NK-92 (cell line): ENCODE measurements around the gene GHRH.

Experiments used
- DNase-seq: peaks from one replicate; lab custom pipeline; 2025; ENCODE audit not compliant: unreplicated experiment; lab: John Stamatoyannopoulos, UW

The GHRH gene

GRCh38 chr20:37263686-37264085 lies 2.1 kb upstream of the GHRH start:
- DNase-seq = no peak

GRCh38 chr20:37262505-37262904 lies 891 bp upstream of the GHRH start:
- no peak for DNase-seq

GRCh38 chr20:37260923-37261322 lies 691 bp downstream of the GHRH start:
- DNase-seq = no peak

GRCh38 chr20:37259865-37260264 lies 1.7 kb downstream of the GHRH start:
- DNase-seq = no peak

- DNase-seq = no peak
Observed at GRCh38 chr20:37259031-37259430, 2.6 kb downstream of the GHRH start.

- no peak for DNase-seq
Observed at GRCh38 chr20:37257988-37258387, 3.6 kb downstream of the GHRH start.

- DNase-seq = no peak
Observed at GRCh38 chr20:37257530-37257929, 4.1 kb downstream of the GHRH start.

GRCh38 chr20:37256286-37256685 lies 5.3 kb downstream of the GHRH start:
- no peak for DNase-seq

- no peak for DNase-seq
Observed at GRCh38 chr20:37254114-37254878, 7.3 kb downstream of the GHRH start.

GRCh38 chr20:37253087-37253486 lies 8.5 kb downstream of the GHRH start:
- no peak for DNase-seq

GRCh38 chr20:37251825-37252477 lies 9.7 kb downstream of the GHRH start:
- no peak for DNase-seq

GRCh38 chr20:37249304-37249703 lies 12.3 kb downstream of the GHRH start:
- no peak for DNase-seq

GRCh38 chr20:37247547-37247946 lies 14.1 kb downstream of the GHRH start:
- DNase-seq = no peak

- DNase-seq = no peak
Observed at GRCh38 chr20:37246736-37247135, 14.9 kb downstream of the GHRH start.

GRCh38 chr20:37245216-37246150 lies 16.1 kb downstream of the GHRH start:
- DNase-seq = no peak

GRCh38 chr20:37244572-37244957 lies 17.0 kb downstream of the GHRH start:
- no peak for DNase-seq

- no peak for DNase-seq
Observed at GRCh38 chr20:37243937-37244571, 17.6 kb downstream of the GHRH start.

GRCh38 chr20:37243076-37243936 lies 18.3 kb downstream of the GHRH start:
- DNase-seq = no peak

- no peak for DNase-seq
Observed at GRCh38 chr20:37242503-37242902, 19.1 kb downstream of the GHRH start.
